Gastrocnemius medialis (tissue), 4 donors: ENCODE measurements around the gene PIGH.

Experiments used
- POLR2A ChIP-seq, 2 donors: fragments of 450-650 bp; IDR thresholded peaks; one replicate each; pipeline ENCODE4 v1.6.1; 2017; ENCODE audit warnings: antibody characterized with exemption in 2 of 2, mild to moderate bottlenecking in 2 of 2, moderate library complexity in 2 of 2
- TF ChIP-seq, protein P1 (sequence below), 5 experiments: fragments of 450-650 bp in 3 of 5; fragments of 200-600 bp in 2 of 5; sonication (generic) in 2 of 5; IDR thresholded peaks in 4 of 5; conservative IDR thresholded peaks in 1 of 5; 1 replicate in 4 of 5; 2 replicates in 1 of 5; pipeline ENCODE4 v1.5.1; 2016 to 2019; ENCODE audit warnings: antibody characterized with exemption in 5 of 5, mild to moderate bottlenecking in 3 of 5, moderate library complexity in 3 of 5

DNA sequence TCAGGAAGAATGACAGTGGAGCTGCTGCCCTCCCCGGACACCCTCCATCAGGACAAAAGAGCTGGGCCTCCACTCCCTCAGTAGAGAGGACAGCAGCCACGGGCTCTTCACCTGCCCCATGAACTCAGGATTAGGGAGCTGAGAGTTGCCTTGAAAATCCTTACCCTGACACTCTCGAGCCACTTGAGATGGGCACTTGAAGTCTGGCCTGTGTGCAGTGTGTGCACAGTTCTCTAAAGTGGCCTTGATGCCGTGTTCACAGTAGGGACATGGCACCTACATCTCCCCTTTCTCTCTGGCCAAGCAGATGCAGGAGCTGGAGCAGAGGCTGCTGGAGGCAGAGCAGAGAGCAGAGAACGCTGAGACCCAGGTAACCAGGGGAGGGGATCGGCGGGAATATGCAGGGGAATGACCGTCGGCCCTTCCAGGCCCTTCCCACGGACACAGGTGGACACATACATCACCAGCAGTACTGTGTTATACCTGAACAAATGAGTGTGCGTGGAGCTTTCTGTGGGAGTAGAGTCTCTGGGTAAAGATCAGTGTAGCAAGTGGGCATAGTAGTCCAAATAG, 44.5 kb downstream of the PIGH start:
- TF ChIP-seq, protein P1, sequence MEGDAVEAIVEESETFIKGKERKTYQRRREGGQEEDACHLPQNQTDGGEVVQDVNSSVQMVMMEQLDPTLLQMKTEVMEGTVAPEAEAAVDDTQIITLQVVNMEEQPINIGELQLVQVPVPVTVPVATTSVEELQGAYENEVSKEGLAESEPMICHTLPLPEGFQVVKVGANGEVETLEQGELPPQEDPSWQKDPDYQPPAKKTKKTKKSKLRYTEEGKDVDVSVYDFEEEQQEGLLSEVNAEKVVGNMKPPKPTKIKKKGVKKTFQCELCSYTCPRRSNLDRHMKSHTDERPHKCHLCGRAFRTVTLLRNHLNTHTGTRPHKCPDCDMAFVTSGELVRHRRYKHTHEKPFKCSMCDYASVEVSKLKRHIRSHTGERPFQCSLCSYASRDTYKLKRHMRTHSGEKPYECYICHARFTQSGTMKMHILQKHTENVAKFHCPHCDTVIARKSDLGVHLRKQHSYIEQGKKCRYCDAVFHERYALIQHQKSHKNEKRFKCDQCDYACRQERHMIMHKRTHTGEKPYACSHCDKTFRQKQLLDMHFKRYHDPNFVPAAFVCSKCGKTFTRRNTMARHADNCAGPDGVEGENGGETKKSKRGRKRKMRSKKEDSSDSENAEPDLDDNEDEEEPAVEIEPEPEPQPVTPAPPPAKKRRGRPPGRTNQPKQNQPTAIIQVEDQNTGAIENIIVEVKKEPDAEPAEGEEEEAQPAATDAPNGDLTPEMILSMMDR (IDR thresholded peaks at IDR 0.05 in 4 of 5, conservative IDR thresholded peaks at IDR 0.05 in 1 of 5) = no peak
- no peak for TF ChIP-seq POLR2A (IDR thresholded peaks at IDR 0.05)
